Measurements from ENCODE around the gene SH3PXD2A.

Gene SH3PXD2A

DNA sequence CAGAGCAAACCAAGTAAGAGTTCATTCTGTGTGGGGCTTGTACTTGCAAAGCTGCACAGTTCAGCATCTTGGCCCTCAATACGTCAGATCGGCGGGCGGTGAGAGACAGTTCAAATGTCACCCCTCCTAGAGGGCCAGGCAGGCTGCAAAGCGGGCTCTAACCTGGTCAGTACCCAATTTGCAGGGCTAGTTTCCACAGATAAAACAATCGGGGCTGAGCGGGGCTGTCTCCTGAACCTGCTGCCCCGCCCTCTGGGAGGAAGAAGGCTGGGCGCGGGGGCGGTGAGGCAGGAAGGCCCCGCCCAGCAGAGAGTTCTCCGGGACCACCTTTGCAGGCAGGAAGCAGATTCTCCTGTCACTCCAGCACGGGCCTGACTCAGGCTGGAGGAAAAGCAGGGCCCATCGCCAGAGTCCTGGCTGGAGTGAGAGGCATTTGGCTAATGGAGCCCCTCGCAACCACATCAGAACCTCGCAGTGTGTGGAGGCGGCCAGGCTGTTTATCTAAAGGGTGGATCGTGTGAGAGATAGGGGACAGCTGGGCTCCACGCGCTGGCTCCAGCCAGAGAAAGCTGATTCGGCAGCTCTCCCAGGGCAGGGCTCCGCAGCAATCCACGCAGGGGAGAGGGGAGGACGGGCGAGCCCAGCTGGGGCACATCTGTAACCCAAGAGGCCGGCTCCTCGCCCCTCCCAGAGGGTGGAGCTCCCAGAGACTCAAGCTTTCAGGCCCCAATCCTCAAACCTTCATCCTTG lies 83.1 kb downstream of the SH3PXD2A start:
- TF ChIP-seq, protein P1, sequence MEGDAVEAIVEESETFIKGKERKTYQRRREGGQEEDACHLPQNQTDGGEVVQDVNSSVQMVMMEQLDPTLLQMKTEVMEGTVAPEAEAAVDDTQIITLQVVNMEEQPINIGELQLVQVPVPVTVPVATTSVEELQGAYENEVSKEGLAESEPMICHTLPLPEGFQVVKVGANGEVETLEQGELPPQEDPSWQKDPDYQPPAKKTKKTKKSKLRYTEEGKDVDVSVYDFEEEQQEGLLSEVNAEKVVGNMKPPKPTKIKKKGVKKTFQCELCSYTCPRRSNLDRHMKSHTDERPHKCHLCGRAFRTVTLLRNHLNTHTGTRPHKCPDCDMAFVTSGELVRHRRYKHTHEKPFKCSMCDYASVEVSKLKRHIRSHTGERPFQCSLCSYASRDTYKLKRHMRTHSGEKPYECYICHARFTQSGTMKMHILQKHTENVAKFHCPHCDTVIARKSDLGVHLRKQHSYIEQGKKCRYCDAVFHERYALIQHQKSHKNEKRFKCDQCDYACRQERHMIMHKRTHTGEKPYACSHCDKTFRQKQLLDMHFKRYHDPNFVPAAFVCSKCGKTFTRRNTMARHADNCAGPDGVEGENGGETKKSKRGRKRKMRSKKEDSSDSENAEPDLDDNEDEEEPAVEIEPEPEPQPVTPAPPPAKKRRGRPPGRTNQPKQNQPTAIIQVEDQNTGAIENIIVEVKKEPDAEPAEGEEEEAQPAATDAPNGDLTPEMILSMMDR (conservative IDR thresholded peaks at IDR 0.05; ENCODE audit: low read depth, low read length) = no peak
- no peak for DNase-seq (ENCODE audit: low read depth)
- H3K4me3 ChIP-seq (ENCODE audit: low read length) = peak overlapping the region; percentile 63

DNA sequence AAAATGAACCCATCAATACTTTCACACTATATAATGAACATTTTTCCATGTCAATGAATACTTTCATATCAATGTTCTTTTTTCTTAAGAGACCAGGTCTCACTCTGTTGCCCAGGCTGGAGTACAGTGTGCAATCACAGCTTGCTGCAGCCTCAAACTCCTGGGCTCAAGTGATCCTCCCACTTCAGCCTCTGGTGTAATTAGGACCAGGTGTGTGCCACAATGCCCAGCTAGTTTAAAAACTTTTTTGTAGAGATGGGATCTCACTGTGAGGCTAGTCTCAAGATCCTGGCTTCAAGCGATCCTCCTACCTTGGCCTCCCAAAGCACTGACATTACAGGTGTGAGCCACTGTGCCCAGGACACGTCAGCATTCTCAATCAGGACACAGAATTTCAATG lies 85.2 kb downstream of the SH3PXD2A start:
- TF ChIP-seq, protein P1 (conservative IDR thresholded peaks at IDR 0.05; ENCODE audit: low read depth, low read length) = no peak

DNA sequence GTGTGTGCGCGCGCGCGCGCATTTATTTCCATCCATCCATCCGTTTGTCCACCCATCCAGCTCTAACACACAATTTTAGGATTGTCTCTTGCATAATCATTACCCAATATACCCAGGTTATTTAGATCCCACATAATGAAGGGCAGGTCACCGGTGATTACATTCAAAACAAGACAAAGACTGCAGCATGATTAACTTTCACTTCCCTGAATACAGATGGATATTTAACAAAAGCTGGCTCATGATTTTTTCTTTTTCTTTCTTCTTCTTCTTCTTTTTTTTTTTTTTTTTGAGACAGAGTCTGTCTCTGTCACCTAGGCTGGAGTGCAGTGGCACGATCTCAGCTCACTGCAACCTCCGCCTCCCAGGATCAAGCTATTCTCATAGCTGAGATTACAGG lies 86.2 kb downstream of the SH3PXD2A start:
- H3K4me3 ChIP-seq (ENCODE audit: low read length) = no peak overlapping the region
- TF ChIP-seq, protein P1 (conservative IDR thresholded peaks at IDR 0.05; ENCODE audit: low read depth, low read length) = no peak
- no peak for DNase-seq (ENCODE audit: low read depth)

More for the DNA sequence above, 85.2 kb downstream of the SH3PXD2A start:
- no peak for DNase-seq (ENCODE audit: low read depth)
- H3K4me3 ChIP-seq (ENCODE audit: low read length) = no peak overlapping the region

DNA sequence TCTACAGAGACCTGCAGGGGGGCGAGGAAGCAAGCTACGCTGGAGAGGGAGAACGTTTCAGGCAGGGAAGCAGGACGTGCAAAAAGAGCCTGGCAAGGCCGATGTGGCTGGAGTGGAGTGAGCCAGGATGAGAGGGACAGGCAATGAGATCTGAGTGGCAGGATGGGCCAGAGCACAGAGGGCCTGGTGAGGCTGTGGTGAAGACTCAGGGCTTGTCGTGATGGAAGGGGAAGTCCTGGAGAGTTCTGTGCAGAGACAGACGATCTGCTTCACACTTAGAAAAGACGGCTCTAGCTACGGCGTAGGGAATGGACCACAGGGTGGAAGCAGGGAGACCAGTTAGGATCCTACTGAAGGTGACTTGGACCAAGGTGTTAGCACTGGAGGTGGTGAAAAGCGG lies 87.0 kb downstream of the SH3PXD2A start:
- no peak overlapping the region for H3K4me3 ChIP-seq (ENCODE audit: low read length)
- no peak for DNase-seq (ENCODE audit: low read depth)

DNA sequence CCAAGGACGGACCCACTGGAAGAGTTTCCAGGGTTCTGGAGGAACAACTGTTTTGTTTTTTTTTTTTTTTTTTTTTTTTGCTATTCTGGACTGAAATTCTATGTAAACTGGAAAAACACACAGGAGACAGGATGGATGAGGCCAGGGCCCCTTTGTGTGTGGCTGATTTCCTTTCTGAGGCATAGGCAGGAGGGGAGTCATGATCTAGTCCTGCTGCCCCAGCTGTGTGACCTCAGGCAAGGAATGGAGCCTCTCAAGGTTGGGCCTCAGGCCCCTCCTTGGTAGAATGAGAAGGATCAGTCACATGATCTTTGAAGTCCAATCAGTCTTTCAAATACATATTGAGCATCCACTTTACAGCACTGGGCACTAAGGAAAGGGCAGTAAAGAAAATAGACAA lies 87.6 kb downstream of the SH3PXD2A start:
- TF ChIP-seq, protein P1 (conservative IDR thresholded peaks at IDR 0.05; ENCODE audit: low read depth, low read length) = no peak
- no peak for DNase-seq (ENCODE audit: low read depth)
- H3K4me3 ChIP-seq (ENCODE audit: low read length) = no peak overlapping the region

More for the DNA sequence above, 87.0 kb downstream of the SH3PXD2A start:
- TF ChIP-seq, protein P1 (conservative IDR thresholded peaks at IDR 0.05; ENCODE audit: low read depth, low read length) = no peak

DNA sequence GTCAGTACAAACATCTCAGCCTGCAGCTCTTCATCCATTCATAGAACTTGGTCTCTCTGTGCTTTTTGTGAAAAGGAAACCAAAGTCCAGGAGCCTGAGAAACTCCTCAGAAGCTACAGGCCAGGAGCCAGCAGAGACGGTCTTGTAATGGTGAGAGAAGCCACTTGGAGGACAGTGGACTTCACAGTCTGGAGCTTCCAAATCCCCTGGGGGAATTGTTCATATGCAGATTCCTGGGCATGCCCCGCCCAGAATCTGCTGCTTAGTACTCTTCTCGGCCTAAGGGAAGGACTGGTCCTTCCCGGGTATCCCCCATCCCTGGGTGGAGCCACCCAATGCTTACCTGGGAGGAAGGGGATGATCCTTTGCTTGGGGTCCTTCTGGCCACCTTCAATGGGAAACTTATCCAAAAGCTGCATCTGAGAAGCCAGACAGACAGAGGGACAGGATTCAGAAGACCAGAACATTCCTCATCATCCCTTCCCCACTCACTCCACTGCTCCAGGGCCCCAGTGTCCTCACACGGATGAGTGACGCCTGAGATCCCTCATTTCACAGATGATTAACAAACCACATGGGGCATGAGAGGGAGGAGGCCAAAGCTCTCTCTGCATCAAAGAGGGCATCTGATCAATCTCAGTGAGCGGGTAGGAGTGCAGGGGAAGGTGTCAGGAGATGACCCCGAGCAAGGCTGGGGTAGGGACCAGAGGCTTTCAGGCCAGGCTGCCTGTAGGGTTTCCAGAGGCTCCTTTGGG lies 88.4 kb downstream of the SH3PXD2A start:
- no peak overlapping the region for H3K4me3 ChIP-seq (ENCODE audit: low read length)
- no peak for DNase-seq (ENCODE audit: low read depth)
- TF ChIP-seq, protein P1 (conservative IDR thresholded peaks at IDR 0.05; ENCODE audit: low read depth, low read length) = no peak

Measured in retinal pigment epithelial cell (primary cell).